PC-9 (cell line): ENCODE measurements around the gene LAMTOR5. TPM values are rescaled to one million over a fixed set of nuclear protein-coding genes. Genes with fewer than 3 reads are reported as not detected.

Experiments
- Bru-seq: library from RNA; stranded (reverse); fragments of 400-500 nt; gene quantifications from one replicate; lab custom pipeline; 2021; lab: Mats Ljungman, UMichigan
- BruChase-seq, 2 experiments: library from RNA; stranded (reverse); fragments of 400-500 nt; gene quantifications; one replicate each; lab custom pipeline; 2021; lab: Mats Ljungman, UMichigan
- BruUV-seq: library from RNA; stranded (reverse); fragments of 400-500 nt; replicated peaks from 2 replicates; lab custom pipeline; 2021; lab: Mats Ljungman, UMichigan
- CTCF ChIA-PET: fragments of 300-600 bp; sonication (Branson Sonifier 250); formaldehyde crosslinking; loops from one replicate; lab custom pipeline; 2022; ENCODE audit warnings: antibody characterized with exemption; lab: Charles Lee
- POLR2A ChIA-PET: fragments of 300-600 bp; sonication (Branson Sonifier 250); formaldehyde crosslinking; loops from one replicate; lab custom pipeline; 2022; ENCODE audit warnings: antibody characterized with exemption; ENCODE audit not compliant: unreplicated experiment; lab: Charles Lee
- DNase-seq, 2 experiments: peaks; one replicate each; pipeline versions ENCODE4 v3.0.0 to v3.0.0-alpha.2; 2015 to 2022; ENCODE audit warnings: mixed read lengths in 1 of 2
- H2AFZ ChIP-seq: fragments of 200-600 bp; sonication (generic); 2 replicates; pipeline ENCODE4 v1.8.1; 2017; ENCODE audit warnings: antibody characterized with exemption
- H3F3A ChIP-seq: fragments of 200-600 bp; sonication (generic); 2 replicates; pipeline ENCODE4 v1.8.1; 2017; ENCODE audit warnings: antibody characterized with exemption, mild to moderate bottlenecking, low read depth; ENCODE audit not compliant: insufficient read depth
- H3K27ac ChIP-seq: fragments of 200-600 bp; sonication (generic); 2 replicates; pipeline ENCODE4 v1.6.1; 2016; ENCODE audit warnings: mixed run types
- H3K27me3 ChIP-seq: fragments of 200-600 bp; sonication (generic); 2 replicates; pipeline ENCODE4 v1.6.1; 2016; ENCODE audit warnings: low read depth, mixed run types; ENCODE audit not compliant: insufficient read depth
- H3K36me3 ChIP-seq: fragments of 200-600 bp; sonication (generic); 2 replicates; pipeline ENCODE4 v1.6.1; 2016; ENCODE audit warnings: low read depth, mixed run types
- H3K4me1 ChIP-seq: fragments of 200-600 bp; sonication (generic); replicated peaks from 2 replicates; pipeline ENCODE4 v1.6.1; 2016; ENCODE audit warnings: mixed run types; ENCODE audit not compliant: insufficient read depth
- H3K4me2 ChIP-seq: fragments of 200-600 bp; sonication (generic); 2 replicates; pipeline ENCODE4 v1.6.1; 2017; ENCODE audit warnings: mixed run types
- H3K4me3 ChIP-seq: fragments of 200-600 bp; sonication (generic); 2 replicates; pipeline ENCODE4 v1.6.1; 2016; ENCODE audit warnings: mixed run types
- H3K79me2 ChIP-seq: fragments of 200-600 bp; sonication (generic); 2 replicates; pipeline ENCODE4 v1.6.1; 2017; ENCODE audit warnings: low read depth, mixed run types
- H3K9me2 ChIP-seq: fragments of 200-600 bp; sonication (generic); 2 replicates; pipeline ENCODE4 v1.8.1; 2017; ENCODE audit warnings: mild to moderate bottlenecking; ENCODE audit not compliant: insufficient read depth
- H3K9me3 ChIP-seq: fragments of 200-600 bp; sonication (generic); 2 replicates; pipeline ENCODE4 v1.8.1; 2016; ENCODE audit warnings: low read depth; ENCODE audit not compliant: insufficient read depth
- H4K20me1 ChIP-seq: fragments of 200-600 bp; sonication (generic); 2 replicates; pipeline ENCODE4 v1.8.1; 2017; ENCODE audit not compliant: insufficient read depth
- EZH2 ChIP-seq: fragments of 200-600 bp; sonication (generic); IDR thresholded peaks from 2 replicates; pipeline ENCODE4 v1.8.0; 2017; ENCODE audit warnings: antibody characterized with exemption, low read depth
- intact Hi-C: fragments of 100-400 bp; cut with micrococcal nuclease; formaldehyde crosslinking; loops from one replicate; pipeline ENCODE4 v1.10.0; 2022; ENCODE audit not compliant: unreplicated experiment
- long read RNA-seq: library from polyadenylated mRNA; stranded (forward); transcript quantifications from one replicate; pipeline ENCODE4 v2.0.0, GENCODE V29; 2022
- total RNA-seq: library from RNA; stranded (reverse); gene quantifications from 2 replicates; pipeline ENCODE4 v1.2.3, GENCODE V29; 2021
- TF ChIP-seq, protein P1 (sequence below): fragments of 200-600 bp; sonication (generic); conservative IDR thresholded peaks from 2 replicates; pipeline ENCODE4 v1.6.1; 2017; ENCODE audit warnings: mixed run types, antibody characterized with exemption, mild to moderate bottlenecking, moderate library complexity

Gene LAMTOR5
- 140 and 160 TPM in 2 replicates for total RNA-seq
- Bru-seq, nascent RNA = percentile 88 among the genes with signal in this experiment
- BruChase-seq, experiment 1, labeled RNA remaining after a 2-hour chase = percentile 90 among the genes with signal in this experiment
- BruChase-seq, experiment 2, labeled RNA remaining after a 6-hour chase = percentile 96 among the genes with signal in this experiment
- long read RNA-seq, transcript LAMTOR5-203 (4 exons, 1,154 nt) = minor isoform, 10 of 209 reads
- long read RNA-seq, transcript LAMTOR5-206 (4 exons, 634 nt) = major isoform, 191 of 209 reads
- long read RNA-seq, partial matches to known transcripts = 1 of 209 reads
- long read RNA-seq, other reads (novel, unspliced or antisense) = 3 of 209 reads

DNA sequence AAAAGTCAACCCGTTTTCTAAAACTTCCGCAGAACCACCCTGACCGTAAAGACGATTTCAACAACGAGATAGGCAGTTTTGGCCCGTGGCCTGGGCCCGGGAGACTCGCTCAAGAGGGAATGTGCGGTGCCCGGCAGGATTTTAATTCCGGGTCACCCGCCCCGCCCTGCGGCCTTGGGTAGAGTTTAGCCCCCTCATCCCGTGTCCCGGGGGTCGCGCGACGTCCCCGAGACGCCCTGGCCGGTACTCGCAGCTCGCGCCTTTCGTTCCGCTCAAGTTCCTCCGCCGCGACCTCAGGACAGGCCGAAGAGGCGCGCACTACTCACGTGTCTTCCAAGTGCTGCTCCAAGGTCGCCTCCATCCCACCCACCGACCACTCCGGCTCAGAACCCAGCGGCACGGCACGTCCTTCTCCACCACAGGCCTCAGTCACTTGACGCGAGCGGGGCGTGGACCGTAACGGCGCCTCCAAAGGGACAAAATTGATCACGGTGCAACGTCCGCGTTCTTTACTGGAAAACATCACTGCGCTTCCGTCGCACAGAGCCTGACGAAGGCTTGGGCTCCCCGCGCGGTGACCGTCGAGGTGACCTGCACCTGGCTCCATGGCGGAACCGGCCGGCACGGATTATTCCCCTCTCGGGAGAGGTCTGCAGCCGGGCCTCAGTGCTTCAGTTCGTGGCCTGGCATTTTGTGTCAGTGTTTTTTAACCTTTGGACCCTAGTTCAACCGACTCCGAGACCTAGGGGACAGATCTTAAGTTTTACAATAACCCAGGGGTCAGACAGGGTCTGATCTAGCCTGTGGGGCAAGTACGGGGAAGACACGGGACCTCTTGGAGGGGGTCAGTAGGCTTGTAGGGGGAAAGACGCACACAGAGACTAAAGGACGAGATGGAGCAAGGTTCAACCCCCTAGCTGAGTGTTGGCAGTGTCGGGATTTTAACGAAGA is at the start of gene LAMTOR5:
Gene LAMTOR5, minus strand, starts transcription at position 435 of the 951 bp plus-strand sequence. Its CDS starts 74 bp downstream, at position 361.
- Histone ChIP-seq H3K9me3 (no peaks in the 10 kb centered on the region), H2AFZ (peak within 1 kb of the TSS; percentile 94), H3K9me2 (no peaks in the 10 kb centered on the region), H3K27ac (peak within 1 kb of the TSS; percentile 60), H4K20me1 (no peaks in the 10 kb centered on the region; the same call in 1 of the 2 replicates), H3K4me1 (peaks cover 22% of the 10 kb centered on the region), H3K4me2 (peak within 1 kb of the TSS; percentile 89), H3K27me3 (no peaks in the 10 kb centered on the region), H3F3A (peaks cover 29% of the 10 kb centered on the region; the same call in 1 of the 2 replicates), H3K4me3 (peak within 1 kb of the TSS; percentile 84), H3K79me2 (peaks cover 49% of the 10 kb centered on the region), H3K36me3 (peaks cover 29% of the 10 kb centered on the region)
- ChIA-PET CTCF (no interaction called here), POLR2A (interaction anchor here (0.7 kb wide), 1 partner anchor 58 kb away, joined by 3 read pairs; no protein-coding TSS in a partner anchor)
- intact Hi-C loops = loop anchor here (1.0 kb wide), 1 partner anchor 69 kb away; no protein-coding TSS in a partner anchor
- peak; percentile 93 for DNase-seq
- TF ChIP-seq, protein P1, sequence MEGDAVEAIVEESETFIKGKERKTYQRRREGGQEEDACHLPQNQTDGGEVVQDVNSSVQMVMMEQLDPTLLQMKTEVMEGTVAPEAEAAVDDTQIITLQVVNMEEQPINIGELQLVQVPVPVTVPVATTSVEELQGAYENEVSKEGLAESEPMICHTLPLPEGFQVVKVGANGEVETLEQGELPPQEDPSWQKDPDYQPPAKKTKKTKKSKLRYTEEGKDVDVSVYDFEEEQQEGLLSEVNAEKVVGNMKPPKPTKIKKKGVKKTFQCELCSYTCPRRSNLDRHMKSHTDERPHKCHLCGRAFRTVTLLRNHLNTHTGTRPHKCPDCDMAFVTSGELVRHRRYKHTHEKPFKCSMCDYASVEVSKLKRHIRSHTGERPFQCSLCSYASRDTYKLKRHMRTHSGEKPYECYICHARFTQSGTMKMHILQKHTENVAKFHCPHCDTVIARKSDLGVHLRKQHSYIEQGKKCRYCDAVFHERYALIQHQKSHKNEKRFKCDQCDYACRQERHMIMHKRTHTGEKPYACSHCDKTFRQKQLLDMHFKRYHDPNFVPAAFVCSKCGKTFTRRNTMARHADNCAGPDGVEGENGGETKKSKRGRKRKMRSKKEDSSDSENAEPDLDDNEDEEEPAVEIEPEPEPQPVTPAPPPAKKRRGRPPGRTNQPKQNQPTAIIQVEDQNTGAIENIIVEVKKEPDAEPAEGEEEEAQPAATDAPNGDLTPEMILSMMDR = peak; percentile 40; the same call in 1 of the 2 replicates
- TF ChIP-seq EZH2 = no peak
- BruUV-seq = TSS peak; percentile 74

DNA sequence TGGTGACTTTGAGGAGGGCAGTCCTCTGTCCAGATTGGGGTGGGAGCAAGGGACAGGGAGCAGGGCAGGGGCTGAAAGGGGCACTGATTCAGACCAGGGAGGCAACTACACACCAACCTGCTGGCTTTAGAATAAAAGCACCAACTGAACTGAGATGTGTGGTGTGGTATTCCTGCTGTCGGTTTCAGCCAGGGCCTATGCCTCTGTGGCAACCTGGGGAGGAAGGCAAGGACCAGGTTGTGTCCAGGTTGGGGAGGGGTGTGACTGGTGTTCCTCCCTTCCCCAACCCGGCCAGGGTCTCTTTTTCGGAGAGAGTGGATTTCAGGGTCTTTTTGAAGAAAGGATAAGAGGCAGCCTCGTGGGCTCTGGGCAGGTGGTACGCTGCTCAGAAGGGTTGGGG is 49.7 kb upstream of the LAMTOR5 start:
- CTCF ChIA-PET = no interaction called here

More for the DNA sequence above, 49.7 kb upstream of the LAMTOR5 start:
- Histone ChIP-seq H4K20me1 (no peaks in the 10 kb centered on the region), H3K27ac (no peak overlapping the region), H2AFZ (no peak overlapping the region), H3K79me2 (no peaks in the 10 kb centered on the region), H3K27me3 (peaks cover 14% of the 10 kb centered on the region), H3K36me3 (no peaks in the 10 kb centered on the region), H3K9me3 (no peaks in the 10 kb centered on the region), H3K4me1 (no peaks in the 10 kb centered on the region), H3F3A (peaks cover 4% of the 10 kb centered on the region; the same call in 1 of the 2 replicates), H3K4me3 (no peak overlapping the region), H3K9me2 (no peaks in the 10 kb centered on the region), H3K4me2 (no peak overlapping the region)
- intact Hi-C loops = no loop called here
- TF ChIP-seq EZH2 = no peak
- TF ChIP-seq, protein P1 = no peak
- POLR2A ChIA-PET = no interaction called here
- DNase-seq = no peak
- no TSS peak for BruUV-seq
